ENCODE results near the gene CTSK.
"Not testable (repeated sequence)": the region's sequence is repeated elsewhere in the genome, so short reads cannot be mapped to it uniquely, and the experiment has no call there.

The CTSK gene

GRCh38 chr1:150805899-150806298 lies 2.2 kb downstream of the CTSK start:
- DNase-seq (ENCODE audit: low read depth): no peak

- no peak for DNase-seq (ENCODE audit: low read depth)
These were observed 3.4 kb downstream of the CTSK start for GRCh38 chr1:150804671-150805070.

DNA sequence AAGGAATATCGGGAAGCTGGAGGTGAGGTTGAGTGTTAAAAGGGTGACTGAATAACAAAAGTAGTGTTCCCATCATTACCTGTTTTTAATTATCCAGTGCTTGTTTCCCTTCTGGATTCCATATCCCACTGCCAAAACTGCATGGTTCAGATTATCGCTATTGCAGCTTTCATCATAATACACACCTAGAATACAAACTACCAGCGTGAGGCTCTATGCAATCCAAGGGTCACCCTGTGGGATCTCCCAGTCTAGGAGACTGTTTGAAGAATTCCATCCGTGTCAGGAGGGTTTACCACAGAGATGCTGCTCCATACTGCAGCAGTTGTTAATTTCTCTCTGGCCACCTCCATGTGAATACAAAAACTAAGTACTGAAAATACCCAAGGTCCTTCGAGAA lies 9.0 kb downstream of the CTSK start:
- no peak for DNase-seq (ENCODE audit: low read depth)

- no peak for DNase-seq (ENCODE audit: low read depth)
These were observed 9.5 kb downstream of the CTSK start for GRCh38 chr1:150798525-150798924.

- DNase-seq (ENCODE audit: low read depth): no peak
These were observed 11.7 kb downstream of the CTSK start for GRCh38 chr1:150796374-150796773.

DNA sequence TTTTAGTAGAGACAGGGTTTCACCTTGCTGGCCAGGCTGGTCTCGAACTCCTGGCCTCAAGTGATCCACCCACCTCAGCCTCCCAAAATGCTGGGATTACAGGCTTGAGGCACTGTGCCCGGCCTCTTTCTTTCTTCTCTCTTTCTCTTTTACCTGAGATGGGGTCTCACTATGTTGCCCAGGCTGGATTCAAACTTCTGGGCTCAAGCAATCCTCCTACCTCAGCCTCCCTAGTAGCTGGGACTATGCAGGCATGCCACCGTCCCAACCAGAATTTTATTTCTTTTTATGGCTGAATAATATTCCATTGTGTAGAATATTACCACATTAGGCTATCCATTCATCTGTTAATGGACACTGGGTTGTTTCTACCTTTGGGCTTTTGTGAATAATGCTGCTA lies 14.3 kb downstream of the CTSK start:
- not testable (repeated sequence) for DNase-seq (ENCODE audit: low read depth)

- no peak for DNase-seq (ENCODE audit: low read depth)
These were observed 14.8 kb downstream of the CTSK start for GRCh38 chr1:150793221-150793620.

- no peak for DNase-seq (ENCODE audit: low read depth)
These were observed 16.5 kb downstream of the CTSK start for GRCh38 chr1:150791585-150791984.

DNA sequence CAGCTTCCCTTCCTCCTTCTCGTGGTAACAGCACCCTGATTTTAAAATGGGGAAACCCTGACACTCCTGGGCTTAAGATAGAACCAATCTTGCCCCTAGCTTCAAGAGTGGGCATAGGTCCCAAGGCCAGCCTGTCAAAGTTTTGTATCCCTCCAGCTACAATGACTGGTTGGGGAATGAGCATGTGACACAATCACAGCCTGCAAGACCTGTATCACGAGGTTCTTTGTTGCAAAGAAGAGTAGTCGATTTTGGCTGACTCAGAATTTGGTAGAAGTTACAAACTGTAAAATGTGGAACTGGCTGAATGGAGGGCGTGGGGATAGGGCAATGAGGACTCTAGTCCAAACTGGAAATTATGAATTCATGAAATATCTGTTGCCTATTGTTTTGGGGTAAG lies 18.7 kb downstream of the CTSK start:
- DNase-seq (ENCODE audit: low read depth): no peak

DNA sequence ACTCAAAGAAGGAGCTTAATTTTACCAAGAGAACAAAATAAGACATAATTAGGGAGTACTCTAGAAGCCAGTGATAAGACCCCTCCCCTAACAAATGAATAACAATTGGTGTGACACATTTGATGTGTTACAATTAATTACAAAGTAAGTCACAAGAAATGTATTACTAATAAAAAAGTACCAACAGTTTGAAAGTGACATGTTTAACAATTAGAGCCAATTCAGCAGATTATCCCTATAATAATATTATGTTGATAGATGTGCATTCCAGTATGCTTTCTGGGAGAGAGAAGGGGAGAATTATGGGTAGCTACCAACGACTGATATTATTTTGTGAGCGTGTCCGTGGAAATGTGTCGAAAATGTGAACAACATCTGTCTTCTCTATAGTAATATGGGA lies 19.1 kb downstream of the CTSK start:
- no peak for DNase-seq (ENCODE audit: low read depth)

DNA sequence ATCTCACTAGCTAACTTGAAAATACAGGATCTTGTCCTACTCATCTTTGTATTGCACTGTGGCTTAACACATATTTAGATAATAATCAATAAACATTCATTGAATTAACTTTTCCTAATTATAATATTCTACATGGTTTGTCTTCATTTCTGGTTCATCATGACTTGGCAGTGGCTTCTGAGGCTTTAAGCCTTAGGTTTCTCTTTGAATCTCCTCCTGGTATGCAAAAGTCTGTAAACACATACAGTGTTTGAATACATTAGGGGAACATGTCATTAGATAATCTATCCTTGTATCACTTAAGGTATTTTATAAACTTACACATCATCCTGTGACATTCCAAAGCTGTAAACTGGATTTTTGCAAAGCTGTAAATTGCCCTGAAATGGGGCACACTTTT lies 20.6 kb downstream of the CTSK start:
- no peak for DNase-seq (ENCODE audit: low read depth)

DNA sequence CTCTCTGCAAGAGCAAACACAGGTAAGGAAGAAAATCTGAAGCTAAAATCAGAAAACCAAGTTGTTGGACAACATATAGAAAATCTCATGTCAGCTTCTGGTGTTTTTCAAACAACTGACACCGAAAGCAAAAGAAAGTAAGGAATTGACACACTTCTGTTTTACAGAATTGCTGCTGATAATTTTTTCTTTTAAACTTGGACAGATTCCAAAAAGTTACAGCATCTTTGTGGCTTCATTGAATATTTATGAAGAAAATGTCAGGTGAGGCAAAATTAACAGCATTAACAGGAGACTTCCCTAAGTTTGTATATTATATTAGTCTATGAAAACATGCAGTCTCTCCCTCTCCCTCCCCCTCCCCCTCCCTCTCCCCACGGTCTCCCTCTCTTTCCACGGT lies 27.6 kb downstream of the CTSK start:
- no peak for DNase-seq (ENCODE audit: low read depth)

DNA sequence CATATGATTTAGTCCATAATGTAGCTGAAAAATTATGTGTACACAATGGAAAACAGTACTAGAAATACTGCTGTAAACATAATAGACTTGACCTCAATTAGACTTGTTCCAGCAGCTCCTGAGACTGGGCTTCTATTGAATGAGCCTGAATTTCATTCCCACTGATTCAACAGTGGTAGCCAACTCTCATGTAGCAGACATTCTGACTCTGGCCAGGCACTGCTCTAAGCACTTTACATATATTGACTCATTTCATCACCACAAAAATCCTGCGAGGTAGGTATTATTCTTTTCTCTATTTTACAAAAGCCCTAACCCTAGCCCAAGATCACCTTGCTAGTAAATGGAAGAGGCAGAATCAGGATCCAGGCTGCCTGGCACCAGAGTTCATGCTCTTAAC lies 29.7 kb downstream of the CTSK start:
- no peak for DNase-seq (ENCODE audit: low read depth)

DNA sequence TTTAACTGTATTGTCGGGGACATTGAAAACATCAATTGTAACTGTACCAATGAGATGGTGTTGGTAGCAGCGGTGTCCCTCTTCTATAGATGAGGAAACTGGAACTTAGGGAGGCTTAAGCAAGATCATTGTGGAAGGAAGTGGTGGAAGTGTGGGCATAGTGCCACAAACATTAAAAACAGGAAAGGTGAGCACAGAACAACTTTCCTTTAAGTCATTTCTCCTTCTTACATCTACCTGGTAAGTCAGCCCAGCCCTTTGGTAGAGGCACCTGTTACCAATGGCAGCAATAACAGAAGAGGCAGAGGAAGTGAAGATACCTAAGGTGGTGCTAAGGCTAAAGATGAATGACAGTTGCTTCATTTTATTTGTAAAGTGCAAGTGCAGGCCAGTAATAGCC lies 30.5 kb downstream of the CTSK start:
- DNase-seq (ENCODE audit: low read depth): no peak

DNA sequence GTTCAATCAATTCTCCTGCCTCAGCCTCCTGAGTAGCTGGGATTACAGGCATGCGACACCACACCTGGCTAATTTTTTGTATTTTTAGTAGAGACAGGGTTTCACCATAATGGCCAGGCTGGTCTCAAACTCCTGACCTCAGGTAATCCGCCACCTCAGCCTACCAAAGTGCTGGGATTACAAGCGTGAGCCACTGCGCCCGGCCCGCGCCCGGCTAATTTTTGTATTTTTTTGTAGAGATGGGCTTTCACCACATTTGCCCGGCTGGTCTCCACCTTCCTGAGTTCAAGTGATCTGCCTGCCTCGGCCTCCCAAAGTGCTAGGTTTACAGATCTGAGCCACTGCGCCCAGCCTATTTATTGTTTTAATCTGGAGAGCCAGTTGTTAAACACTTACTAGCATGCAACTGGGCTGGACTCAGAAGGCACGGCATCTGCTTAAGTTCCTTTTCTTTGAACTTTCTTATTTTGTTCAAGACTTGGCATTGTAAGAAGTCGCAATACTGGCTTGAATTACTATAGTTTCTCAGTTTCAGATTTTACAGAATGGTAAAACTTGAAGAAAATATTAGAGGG lies 32.0 kb downstream of the CTSK start:
- not testable (repeated sequence) for DNase-seq (ENCODE audit: low read depth)

DNA sequence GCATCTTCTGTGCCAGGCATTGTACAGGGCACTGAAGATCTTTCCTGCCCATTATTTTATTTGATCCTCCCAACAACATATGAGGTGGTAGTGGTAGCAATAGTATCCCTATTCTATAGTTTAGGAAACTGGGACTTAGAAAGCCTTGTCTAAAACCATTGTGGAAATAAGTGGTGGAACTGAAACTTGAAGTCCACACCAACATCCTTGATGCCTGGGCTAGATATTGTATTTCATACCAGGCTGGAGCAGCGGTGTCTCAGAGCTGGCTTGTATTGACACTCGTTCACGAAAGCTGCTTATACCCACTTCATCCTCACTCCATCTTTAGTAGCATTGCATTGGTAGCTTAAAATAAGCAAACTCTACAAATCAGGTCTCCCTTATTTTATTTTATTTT lies 32.8 kb downstream of the CTSK start:
- DNase-seq (ENCODE audit: low read depth): no peak

DNA sequence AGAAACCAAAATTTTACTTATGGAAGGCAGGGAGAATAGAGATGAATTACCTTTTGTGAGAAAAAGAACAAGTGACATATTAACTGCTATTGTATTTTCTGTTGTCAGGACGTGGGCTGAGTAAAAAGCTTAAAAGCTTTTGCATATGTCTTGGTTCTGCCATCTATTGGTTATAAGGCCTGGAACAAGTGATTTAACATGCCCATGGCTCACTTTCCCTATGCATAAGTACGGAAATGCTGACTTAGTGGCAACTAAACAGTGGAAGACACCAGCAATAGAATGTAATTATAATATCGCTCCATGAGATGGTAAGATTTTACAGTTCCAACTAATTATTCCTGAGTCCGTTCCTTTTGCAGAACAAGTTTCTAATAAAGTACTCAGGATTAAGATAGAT lies 35.7 kb downstream of the CTSK start:
- no peak for DNase-seq (ENCODE audit: low read depth)

GRCh38 chr1:150767704-150768103 lies 40.4 kb downstream of the CTSK start:
- DNase-seq (ENCODE audit: low read depth): not testable (repeated sequence)

DNA sequence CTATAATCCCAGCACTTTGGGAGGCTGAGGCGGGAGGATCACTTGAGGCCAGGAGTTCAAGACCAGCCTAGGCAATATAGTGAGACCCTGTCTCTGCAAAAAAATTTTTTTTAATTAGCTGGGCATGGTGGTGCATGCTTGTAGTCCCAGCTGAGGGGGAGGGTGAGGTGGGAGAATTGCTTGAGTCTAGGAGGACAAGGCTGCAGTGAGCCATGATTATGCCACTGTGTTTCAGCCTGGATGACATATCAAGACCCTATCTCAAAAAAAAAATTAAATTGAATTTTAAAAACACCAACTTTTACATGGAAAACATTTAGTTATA lies 42.1 kb downstream of the CTSK start:
- DNase-seq (ENCODE audit: low read depth): not testable (repeated sequence)

DNA sequence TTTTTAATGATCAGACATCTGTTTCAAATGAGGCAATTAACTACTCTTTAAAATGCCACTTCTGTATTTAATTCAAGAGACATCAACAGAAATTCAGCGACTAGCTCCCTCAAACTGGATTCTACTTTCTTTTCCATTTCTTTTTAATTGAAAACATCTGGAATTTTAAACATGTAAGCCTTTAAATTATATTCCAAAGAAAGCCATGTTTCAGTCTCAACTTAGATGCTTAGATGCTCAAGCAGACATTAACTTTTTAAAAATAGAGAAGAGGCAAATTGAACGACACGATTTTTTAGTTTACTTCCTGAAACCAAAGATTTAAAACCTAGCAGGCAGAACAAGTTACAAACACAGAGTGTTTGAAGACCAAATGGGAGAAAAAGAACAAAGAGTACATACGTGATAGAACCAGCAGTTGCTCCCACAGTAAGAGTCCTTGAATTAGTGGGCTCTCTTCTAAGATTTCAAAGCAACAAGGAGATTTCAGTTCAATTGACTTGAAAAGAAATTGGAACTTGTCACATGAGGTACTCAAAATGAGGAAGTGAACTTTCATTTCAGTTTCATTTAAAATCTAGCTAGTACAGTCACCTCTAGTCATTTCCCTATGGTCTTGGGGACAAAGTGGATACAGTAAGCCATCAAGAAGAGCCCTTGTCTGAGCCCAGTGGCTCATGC lies 42.6 kb downstream of the CTSK start, which contains the start of gene CTSS:
CTSS (minus strand) TSS at position 483 of the 681 bp plus-strand sequence. CDS start 1,015 bp downstream, outside the sequence.
- no peak for DNase-seq (ENCODE audit: low read depth)

GRCh38 chr1:150764617-150765101 lies 43.4 kb downstream of the CTSK start:
- DNase-seq (ENCODE audit: low read depth): no peak

DNA sequence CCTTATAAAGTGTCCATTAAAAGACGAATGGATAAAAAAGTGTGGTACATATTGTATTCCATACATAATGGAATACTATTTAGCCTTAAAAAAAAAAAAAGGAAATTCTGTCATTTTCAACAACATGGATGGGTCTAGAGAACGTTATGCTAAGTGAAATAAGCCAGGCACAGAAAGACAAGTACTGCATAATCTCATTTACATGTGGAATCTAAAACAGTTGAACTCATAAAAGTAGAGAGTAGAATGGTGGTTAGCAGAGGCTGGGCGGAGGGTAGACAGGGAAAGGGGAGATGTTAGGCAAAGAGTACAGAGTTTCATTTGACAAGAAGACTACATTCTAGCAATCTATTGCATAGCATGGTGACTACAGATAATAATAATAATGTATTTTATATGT lies 45.0 kb downstream of the CTSK start:
- DNase-seq (ENCODE audit: low read depth): no peak

DNA sequence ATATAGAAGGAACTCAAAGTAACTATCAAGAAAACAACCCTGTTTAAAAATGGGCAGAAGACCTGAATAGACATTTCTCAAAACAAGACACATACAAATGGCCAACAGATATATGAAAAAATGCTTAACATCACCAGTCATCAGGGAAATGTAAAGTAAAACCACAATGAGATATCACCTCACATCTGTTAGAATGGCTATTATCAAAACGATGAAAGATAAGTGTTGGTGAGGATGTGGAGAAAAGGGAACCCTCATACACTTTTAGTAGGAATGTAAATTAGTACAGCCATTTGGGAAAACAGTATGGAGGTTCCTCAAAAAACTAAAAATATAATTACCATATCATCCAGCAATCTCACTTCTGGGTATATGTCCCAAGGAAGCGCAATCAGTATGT lies 45.5 kb downstream of the CTSK start:
- DNase-seq (ENCODE audit: low read depth): no peak

- DNase-seq (ENCODE audit: low read depth): no peak
These were observed 46.3 kb downstream of the CTSK start for GRCh38 chr1:150761801-150762200.
